ENCODE data around the gene KRTAP4-9.
"Not testable (repeated sequence)": the region's sequence is repeated elsewhere in the genome, so short reads cannot be mapped to it uniquely, and the experiment has no call there.

KRTAP4-9 gene

GRCh38 chr17:41131979-41132378, 26.8 kb downstream of the KRTAP4-9 start:
- no peak for DNase-seq (ENCODE audit: low spot score)

GRCh38 chr17:41133880-41134735, 28.9 kb downstream of the KRTAP4-9 start:
- no peak for DNase-seq (ENCODE audit: low spot score)

GRCh38 chr17:41139865-41140264, 34.7 kb downstream of the KRTAP4-9 start:
- not testable (repeated sequence) for DNase-seq (ENCODE audit: low spot score)

GRCh38 chr17:41140360-41141131, 35.4 kb downstream of the KRTAP4-9 start, which contains the start of gene KRTAP4-6:
Gene KRTAP4-6, minus strand, starts transcription at chr17:41140544. Its CDS starts 57 bp downstream, at chr17:41140487.
- DNase-seq (ENCODE audit: low spot score): no peak

GRCh38 chr17:41141361-41141760, 36.2 kb downstream of the KRTAP4-9 start:
- no peak for DNase-seq (ENCODE audit: low spot score)

GRCh38 chr17:41144846-41145245, 39.7 kb downstream of the KRTAP4-9 start:
- no peak for DNase-seq (ENCODE audit: low spot score)

GRCh38 chr17:41145261-41145660, 40.1 kb downstream of the KRTAP4-9 start:
- DNase-seq (ENCODE audit: low spot score): no peak

- DNase-seq (ENCODE audit: low spot score): no peak
These were observed 42.5 kb downstream of the KRTAP4-9 start for GRCh38 chr17:41147531-41148204.

GRCh38 chr17:41148971-41149651, 43.9 kb downstream of the KRTAP4-9 start:
- not testable (repeated sequence) for DNase-seq (ENCODE audit: low spot score)

GRCh38 chr17:41149652-41149985, 44.4 kb downstream of the KRTAP4-9 start, which contains the start of gene KRTAP4-5:
Gene KRTAP4-5, minus strand, starts transcription at chr17:41149825. Its CDS starts 58 bp downstream, at chr17:41149767.
- no peak for DNase-seq (ENCODE audit: low spot score)

- DNase-seq (ENCODE audit: low spot score): no peak
These were observed 44.8 kb downstream of the KRTAP4-9 start for GRCh38 chr17:41150026-41150425.

GRCh38 chr17:41151525-41151924, 46.3 kb downstream of the KRTAP4-9 start:
- DNase-seq (ENCODE audit: low spot score): no peak

GRCh38 chr17:41153856-41154255, 48.7 kb downstream of the KRTAP4-9 start:
- no peak for DNase-seq (ENCODE audit: low spot score)
